NCI-H187 (cell line): ENCODE results near the gene EFNA3.

Experiments used
- DNase-seq, 2 experiments: peaks; one replicate each; lab custom pipeline; 2025; lab: John Stamatoyannopoulos, UW

The EFNA3 gene

DNA sequence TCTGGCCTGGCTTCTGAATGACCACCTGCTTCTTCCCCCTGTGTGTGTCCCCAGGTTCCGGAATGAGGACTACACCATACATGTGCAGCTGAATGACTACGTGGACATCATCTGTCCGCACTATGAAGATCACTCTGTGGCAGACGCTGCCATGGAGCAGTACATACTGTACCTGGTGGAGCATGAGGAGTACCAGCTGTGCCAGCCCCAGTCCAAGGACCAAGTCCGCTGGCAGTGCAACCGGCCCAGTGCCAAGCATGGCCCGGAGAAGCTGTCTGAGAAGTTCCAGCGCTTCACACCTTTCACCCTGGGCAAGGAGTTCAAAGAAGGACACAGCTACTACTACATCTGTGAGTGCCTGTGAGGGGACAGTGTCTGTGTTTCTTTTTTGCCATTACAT is 52.6 kb downstream of the EFNA3 start:
- no peak for DNase-seq

GRCh38 chr1:155131856-155132255 is 53.2 kb downstream of the EFNA3 start:
- DNase-seq: no peak

DNA sequence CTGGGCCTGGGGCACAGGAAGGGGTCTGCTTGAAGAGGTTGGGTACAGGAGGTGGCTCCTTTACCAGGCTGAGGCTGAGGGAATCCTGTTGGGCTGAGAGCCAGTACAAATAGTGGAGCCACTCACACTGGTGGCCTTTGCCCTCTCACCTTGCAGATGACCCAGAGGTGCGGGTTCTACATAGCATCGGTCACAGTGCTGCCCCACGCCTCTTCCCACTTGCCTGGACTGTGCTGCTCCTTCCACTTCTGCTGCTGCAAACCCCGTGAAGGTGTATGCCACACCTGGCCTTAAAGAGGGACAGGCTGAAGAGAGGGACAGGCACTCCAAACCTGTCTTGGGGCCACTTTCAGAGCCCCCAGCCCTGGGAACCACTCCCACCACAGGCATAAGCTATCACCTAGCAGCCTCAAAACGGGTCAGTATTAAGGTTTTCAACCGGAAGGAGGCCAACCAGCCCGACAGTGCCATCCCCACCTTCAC is 55.2 kb downstream of the EFNA3 start:
- DNase-seq: no peak

- no peak for DNase-seq
Observed at GRCh38 chr1:155134322-155134721, 55.7 kb downstream of the EFNA3 start.

DNA sequence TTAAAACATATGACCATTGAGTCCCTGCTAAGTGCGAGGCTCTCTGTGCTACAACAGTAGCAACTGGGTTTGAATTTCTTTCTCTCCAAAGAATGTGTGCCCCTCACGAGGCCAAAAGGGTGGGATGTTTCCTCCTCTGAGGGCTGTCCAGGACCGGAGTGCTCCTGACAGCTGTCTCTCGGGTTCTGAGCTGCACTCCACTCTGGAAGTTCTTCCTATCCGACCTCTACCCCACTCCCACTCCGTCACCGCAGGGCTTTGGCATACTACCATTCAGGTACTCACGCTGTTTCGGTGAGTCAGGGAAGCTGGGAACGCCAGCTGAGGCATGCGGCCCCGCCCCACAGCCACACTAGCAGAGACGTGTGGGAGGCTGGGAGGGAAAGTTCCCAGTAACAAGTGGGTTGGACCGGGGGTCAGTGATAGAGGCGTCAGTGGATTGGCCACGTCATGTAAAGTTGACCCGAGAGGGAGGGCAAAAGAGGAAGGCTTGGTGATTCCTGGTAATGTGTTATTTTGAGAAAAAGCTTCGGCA is 56.3 kb downstream of the EFNA3 start:
- peak in 1 of 2 experiments; percentile 39 for DNase-seq

GRCh38 chr1:155135415-155136028 is 56.9 kb downstream of the EFNA3 start, which contains the start of gene SLC50A1:
SLC50A1 (plus strand) TSS chr1:155135852; CDS start chr1:155135912, 60 bp downstream.
- DNase-seq: peak; percentile 97 to 98

- DNase-seq: no peak
Observed at GRCh38 chr1:155136748-155137147, 58.1 kb downstream of the EFNA3 start.
